PC-9 (cell line): ENCODE results near the gene RASAL3.

ENCODE experiments used
- CTCF ChIP-seq: fragments of 200-600 bp; sonication (generic); conservative IDR thresholded peaks from 2 replicates; pipeline ENCODE4 v1.6.1; 2017; ENCODE audit warnings: mixed run types, antibody characterized with exemption, mild to moderate bottlenecking, moderate library complexity
- EZH2 ChIP-seq: fragments of 200-600 bp; sonication (generic); IDR thresholded peaks from 2 replicates; pipeline ENCODE4 v1.8.0; 2017; ENCODE audit warnings: antibody characterized with exemption, low read depth

- TF ChIP-seq CTCF = no peak
- TF ChIP-seq EZH2 = no peak
Measured at GRCh38 chr19:15423130-15423529, 41.2 kb downstream of the RASAL3 start.
